Measurements from ENCODE around the gene COLEC11. TPM values are rescaled to one million over a fixed set of nuclear protein-coding genes. Genes with fewer than 3 reads are reported as not detected.

The COLEC11 gene
- total and polyA plus RNA-seq, 10 of the 15 experiments (the other 5 are each of a cell fraction or from before 2014, with no cell fraction given) = 0.08 to 0.74 (median 0.14) TPM; not detected in 4

DNA sequence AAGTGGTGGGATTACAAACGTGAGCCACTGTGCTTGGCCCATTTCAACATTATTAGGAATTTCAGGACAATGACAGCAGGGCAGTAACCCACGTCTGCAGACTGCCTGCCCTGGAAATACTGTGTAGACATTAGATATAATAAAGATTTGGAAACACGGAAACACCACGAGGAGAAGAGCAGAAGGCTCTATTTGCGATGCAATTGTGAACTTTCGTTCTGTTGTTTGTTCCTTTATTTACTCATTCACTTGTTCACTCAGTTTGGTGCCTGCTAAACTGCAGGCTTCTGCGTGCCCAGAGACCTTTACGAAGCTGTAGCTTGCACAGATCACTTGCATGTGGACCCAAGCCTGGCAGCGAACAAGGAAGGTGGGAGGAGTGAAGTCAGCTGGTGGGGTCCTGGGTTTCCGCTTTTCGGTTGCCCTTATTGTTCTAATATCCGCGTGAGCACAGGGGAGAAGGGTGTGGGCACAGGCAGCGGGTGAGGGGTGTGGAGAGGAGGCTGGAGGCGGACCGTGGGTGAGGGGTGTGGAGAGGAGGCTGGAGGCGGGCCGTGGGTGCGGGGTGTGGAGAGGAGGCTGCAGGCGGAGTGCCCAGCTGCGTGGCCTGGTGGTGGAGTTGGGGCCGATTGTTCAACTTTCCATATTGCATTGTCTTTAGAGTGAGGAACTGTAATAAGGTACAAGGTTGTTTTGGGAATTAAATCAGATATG lies 3.4 kb downstream of the COLEC11 start (continued):
- TF ChIP-seq ZBTB40 (IDR thresholded peaks at IDR 0.05; ENCODE audit: borderline replicate concordance) (no peak; the same call in 1 of the 2 replicates), RFX5 (IDR thresholded peaks at IDR 0.05; ENCODE audit: low read depth, low read length) (no peak), NFXL1 (IDR thresholded peaks at IDR 0.05; ENCODE audit: borderline replicate concordance) (no peak), YY1 (IDR thresholded peaks at IDR 0.05; ENCODE audit: low read depth, low read length) (no peak), JUND (IDR thresholded peaks at IDR 0.05; ENCODE audit: low read depth, low read length) (no peak), ZSCAN29 (IDR thresholded peaks at IDR 0.05) (no peak), MTA2 (IDR thresholded peaks at IDR 0.05; ENCODE audit: low read depth) (no peak)

All from GM12878 (cell line).